ENCODE measurements around the gene GASK1A. TPM values are rescaled to one million over a fixed set of nuclear protein-coding genes. Genes with fewer than 3 reads are reported as not detected.
A peak's percentile ranks its signal among the peaks of the same experiment; 100 is the strongest.

GASK1A gene
- total RNA-seq, 1 donor from 2014 or later, result 5.9 TPM

DNA sequence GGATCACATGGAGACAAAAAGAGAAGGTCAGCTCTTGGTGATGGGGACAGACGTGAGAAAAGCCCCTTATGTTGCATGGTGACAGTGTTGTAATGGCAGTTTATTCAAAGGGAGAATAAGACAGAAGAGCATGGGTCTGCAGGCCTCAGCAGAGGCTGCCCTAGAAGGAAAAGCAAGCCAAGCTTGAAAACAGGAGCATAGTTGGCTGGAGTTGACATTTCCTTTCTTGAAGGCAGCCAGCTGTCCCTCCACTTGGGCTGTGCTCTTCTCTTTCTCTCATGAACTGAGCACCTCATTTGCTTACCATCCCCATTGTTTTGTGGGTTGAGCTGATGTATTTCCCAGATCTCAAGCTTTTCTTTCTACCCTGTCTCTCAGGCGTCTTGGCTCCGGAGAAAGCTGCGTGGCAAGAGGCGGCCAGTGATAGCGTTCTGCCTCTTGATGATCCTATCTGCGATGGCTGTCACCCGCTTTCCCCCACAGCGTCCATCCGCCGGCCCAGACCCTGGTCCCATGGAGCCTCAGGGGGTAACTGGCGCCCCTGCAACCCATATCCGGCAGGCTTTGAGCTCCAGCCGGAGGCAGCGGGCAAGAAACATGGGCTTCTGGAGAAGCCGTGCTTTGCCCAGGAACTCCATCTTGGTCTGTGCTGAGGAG lies 52.9 kb downstream of the GASK1A start:
- Histone ChIP-seq H3K27me3 (ENCODE audit: low read depth) (no peaks in the 10 kb centered on the region), H3K27ac (no peak overlapping the region), H3K4me1 (peaks cover 8% of the 10 kb centered on the region), H3K9me3 (no peaks in the 10 kb centered on the region), H3K36me3 (no peaks in the 10 kb centered on the region), H3K4me3 (no peak overlapping the region)
- ATAC-seq (no peak), DNase-seq (no peak)
- intact Hi-C loops (cut with DNase I), result no loop called here
- TF ChIP-seq, protein P1, sequence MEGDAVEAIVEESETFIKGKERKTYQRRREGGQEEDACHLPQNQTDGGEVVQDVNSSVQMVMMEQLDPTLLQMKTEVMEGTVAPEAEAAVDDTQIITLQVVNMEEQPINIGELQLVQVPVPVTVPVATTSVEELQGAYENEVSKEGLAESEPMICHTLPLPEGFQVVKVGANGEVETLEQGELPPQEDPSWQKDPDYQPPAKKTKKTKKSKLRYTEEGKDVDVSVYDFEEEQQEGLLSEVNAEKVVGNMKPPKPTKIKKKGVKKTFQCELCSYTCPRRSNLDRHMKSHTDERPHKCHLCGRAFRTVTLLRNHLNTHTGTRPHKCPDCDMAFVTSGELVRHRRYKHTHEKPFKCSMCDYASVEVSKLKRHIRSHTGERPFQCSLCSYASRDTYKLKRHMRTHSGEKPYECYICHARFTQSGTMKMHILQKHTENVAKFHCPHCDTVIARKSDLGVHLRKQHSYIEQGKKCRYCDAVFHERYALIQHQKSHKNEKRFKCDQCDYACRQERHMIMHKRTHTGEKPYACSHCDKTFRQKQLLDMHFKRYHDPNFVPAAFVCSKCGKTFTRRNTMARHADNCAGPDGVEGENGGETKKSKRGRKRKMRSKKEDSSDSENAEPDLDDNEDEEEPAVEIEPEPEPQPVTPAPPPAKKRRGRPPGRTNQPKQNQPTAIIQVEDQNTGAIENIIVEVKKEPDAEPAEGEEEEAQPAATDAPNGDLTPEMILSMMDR (IDR thresholded peaks at IDR 0.05), result no peak

DNA sequence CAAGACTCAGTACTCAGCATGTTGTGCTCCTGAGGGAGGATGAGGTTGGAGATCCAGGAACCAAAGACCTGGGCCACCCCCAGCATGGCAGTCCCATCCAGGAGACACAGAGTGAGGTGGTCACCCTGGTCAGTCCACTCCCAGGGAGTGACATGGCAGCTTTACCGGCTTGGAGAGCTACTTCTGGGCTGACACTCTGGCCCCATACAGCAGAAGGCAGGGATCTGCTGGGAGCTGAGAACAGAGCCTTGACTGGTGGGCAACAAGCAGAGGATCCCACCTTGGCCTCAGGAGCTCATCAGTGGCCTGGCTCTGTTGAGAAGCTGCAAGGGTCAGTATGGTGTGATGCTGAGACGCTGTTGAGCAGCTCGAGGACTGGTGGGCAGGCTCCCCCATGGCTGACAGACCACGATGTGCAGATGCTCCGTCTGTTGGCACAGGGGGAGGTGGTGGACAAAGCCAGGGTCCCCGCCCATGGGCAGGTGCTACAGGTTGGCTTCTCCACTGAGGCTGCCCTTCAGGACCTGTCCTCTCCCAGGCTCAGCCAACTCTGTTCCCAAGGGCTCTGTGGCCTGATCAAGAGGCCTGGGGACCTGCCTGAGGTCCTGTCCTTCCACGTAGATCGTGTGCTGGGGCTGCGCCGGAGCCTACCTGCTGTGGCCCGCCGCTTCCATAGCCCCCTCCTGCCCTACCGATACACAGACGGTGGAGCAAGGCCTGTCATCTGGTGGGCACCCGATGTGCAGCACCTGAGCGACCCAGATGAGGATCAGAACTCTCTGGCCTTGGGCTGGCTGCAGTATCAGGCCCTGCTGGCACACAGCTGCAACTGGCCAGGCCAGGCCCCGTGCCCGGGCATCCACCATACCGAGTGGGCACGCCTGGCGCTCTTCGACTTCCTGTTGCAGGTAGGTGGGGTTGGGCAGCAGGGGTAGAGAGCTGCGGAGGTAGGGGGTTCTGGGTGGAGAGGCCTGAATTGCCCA lies 53.8 kb downstream of the GASK1A start:
- intact Hi-C loops (cut with DNase I), result no loop called here
- Histone ChIP-seq H3K27ac (no peak overlapping the region), H3K9me3 (no peaks in the 10 kb centered on the region), H3K4me1 (peaks cover 8% of the 10 kb centered on the region), H3K36me3 (no peaks in the 10 kb centered on the region), H3K27me3 (ENCODE audit: low read depth) (no peaks in the 10 kb centered on the region), H3K4me3 (no peak overlapping the region)
- TF ChIP-seq, protein P1 (IDR thresholded peaks at IDR 0.05), result no peak
- peak in 1 of 2 donors; percentile 13 for ATAC-seq
- no peak for DNase-seq

DNA sequence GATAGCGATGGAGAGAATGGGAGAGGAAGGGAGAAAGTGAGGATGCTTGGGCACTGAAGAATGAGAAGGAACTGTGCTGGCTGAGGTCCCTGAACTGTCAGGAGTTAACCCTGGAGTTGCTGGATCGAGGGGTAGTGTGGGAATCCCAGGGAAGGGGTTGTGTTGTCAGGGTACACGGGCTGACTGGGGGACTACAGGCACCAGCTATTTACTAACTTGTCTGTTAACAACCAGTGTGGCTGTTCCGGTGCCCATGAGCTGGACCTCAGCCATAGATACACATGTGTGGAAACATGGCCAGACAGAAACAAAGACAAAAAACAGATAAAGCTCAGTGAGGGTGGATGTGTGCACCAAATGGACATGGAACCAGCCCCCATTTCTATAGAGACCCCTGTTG lies 55.1 kb downstream of the GASK1A start:
- Histone ChIP-seq H3K27ac (no peak overlapping the region), H3K4me1 (peaks cover 8% of the 10 kb centered on the region), H3K36me3 (no peaks in the 10 kb centered on the region), H3K9me3 (no peaks in the 10 kb centered on the region), H3K4me3 (no peak overlapping the region), H3K27me3 (ENCODE audit: low read depth) (no peaks in the 10 kb centered on the region)
- ATAC-seq, result no peak
- no peak for DNase-seq
- intact Hi-C loops (cut with DNase I), result no loop called here
- TF ChIP-seq, protein P1 (IDR thresholded peaks at IDR 0.05), result no peak

DNA sequence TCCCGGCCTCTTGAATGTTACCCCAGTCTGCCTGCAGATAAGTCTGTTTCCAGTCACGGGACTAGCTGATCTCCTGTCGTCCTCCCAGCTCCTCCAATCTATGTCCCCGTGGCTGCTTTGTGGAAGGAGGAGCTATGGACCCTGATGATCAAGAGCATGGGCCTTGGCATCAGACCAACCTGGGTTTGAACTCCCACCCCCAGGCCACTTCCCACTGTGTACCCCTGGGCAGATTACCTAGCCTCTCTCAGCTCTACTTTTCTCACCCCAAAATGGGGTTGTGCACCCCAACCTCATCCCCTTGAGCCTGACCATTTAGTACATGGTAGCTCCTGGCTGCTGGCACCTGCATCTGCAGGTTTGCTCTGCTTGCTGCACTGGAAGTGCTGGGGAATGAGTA lies 55.8 kb downstream of the GASK1A start:
- no peaks in the 10 kb centered on the region for H3K36me3 ChIP-seq
- TF ChIP-seq, protein P1 (IDR thresholded peaks at IDR 0.05), result no peak
- H3K4me3 ChIP-seq, result no peak overlapping the region
- DNase-seq (no peak), ATAC-seq (no peak)
- no peak overlapping the region for H3K27ac ChIP-seq
- no peaks in the 10 kb centered on the region for H3K27me3 ChIP-seq (ENCODE audit: low read depth)
- intact Hi-C loops (cut with DNase I), result no loop called here
- H3K9me3 ChIP-seq, result no peaks in the 10 kb centered on the region
- H3K4me1 ChIP-seq, result peaks cover 8% of the 10 kb centered on the region

DNA sequence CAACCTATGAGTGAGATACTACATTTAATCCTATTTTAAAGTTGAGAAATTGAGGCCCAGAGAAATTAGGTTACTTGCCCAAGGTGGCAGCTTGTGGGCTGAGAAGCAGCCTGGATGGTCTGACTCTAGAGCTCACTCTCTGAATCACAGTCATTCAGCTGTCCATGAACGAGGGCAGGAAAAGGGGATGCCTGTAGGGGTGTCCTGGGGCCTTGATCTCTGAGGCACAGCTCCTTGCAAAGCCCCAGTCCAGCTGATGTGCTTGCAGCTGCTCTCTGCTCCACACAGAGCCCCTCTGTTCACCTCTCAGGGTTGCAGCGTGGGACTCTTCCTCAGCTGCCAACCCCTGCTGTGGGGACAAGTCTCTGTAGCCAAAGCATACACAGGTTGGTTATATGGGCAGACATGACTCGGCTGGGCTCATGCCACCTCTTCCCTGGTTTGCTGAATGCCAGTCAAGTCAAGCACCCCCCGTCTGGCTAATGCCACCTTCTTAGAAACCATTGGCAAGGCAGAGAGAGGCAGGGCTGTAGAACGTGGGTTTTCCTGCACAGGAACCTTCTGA lies 56.8 kb downstream of the GASK1A start:
- no peaks in the 10 kb centered on the region for H3K27me3 ChIP-seq (ENCODE audit: low read depth)
- intact Hi-C loops (cut with DNase I), result no loop called here
- H3K36me3 ChIP-seq, result no peaks in the 10 kb centered on the region
- no peak for ATAC-seq
- DNase-seq, result no peak
- H3K9me3 ChIP-seq, result no peaks in the 10 kb centered on the region
- TF ChIP-seq, protein P1 (IDR thresholded peaks at IDR 0.05), result no peak
- no peak overlapping the region for H3K27ac ChIP-seq
- no peak overlapping the region for H3K4me3 ChIP-seq
- H3K4me1 ChIP-seq, result peaks cover 8% of the 10 kb centered on the region

Data from lower lobe of right lung (tissue), 2 donors.